HG02970 (cell line): ENCODE data around the gene TEDC1.

Experiments
- ATAC-seq: cut with Tn5 transposase; IDR thresholded peaks from one replicate; pipeline ENCODE4 v1.9.1; 2021; ENCODE audit warnings: mild to moderate bottlenecking, moderate library complexity, moderate number of reproducible peaks; ENCODE audit not compliant: unreplicated experiment, low FRiP score

Gene TEDC1

DNA sequence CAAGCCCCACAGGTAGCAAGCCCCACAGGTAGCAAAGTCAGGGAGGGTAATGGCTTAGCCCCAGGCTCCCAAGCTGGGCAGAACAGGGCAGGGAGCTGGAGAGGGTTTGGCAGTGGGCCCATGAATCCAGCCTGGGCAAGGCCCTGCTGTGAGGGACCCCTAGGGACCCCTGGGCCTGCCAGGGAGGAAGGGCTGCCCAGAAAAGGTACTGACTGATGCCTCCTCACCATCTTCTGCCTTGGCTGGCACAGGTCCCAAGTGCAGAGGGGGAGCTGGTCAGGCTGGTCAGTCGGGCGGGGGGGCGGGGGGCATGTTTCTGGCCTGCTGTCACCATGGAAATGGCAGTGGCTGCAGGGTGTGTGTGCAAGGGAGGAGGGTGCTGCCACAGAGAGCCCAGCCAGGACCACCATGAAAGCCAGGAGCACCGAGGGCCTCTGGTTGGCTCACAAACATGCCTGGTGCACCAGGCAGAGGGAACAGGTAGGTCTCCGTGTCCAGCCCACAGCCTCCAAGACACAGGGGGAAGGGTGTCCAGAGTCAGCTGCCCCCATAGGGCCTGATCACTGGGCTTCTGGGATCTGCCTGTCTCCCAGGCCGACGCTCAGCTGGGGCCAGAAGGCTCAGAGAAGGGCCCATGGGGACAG is 17.9 kb upstream of the TEDC1 start:
- ATAC-seq: no peak

DNA sequence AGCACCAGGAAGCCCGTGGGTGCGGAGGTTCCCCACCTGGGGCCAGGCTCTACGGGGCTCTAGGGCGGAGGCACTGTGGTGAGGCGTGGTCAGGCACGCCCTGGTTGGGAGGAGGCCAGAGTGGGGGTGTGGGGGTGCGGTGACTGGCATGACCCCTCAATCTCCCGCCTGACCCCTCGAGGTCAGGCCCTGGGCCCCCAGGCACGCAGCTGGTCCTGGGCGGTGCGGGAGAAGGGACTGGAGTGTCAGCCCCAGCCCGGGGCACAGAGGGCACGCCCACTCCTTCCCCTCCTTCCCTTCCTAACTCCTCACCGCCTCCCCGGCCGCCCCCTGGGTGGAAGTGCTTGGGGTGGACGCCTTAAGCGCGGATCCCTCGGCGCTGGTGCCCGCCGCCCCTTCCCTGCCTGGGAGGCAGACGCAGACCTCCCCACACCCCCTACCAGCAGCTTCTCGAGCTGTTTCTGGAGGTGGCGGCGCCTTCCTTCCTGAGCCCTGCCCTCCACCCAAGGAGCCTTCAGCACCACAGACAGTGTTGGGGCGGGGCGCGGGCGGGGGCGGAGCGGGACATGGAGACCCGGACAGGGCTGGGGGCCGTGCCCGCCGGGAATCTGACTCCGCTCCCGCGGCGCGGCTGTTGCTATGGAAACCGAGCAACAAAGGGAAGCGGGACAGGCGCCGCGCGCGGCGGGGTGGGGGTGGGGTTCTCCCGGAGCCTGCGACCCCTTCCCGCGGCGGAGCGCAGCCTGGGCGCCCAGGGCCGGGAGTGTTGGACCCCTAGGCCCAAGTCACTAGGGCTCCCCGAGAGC is 17.2 kb upstream of the TEDC1 start:
- no peak for ATAC-seq

DNA sequence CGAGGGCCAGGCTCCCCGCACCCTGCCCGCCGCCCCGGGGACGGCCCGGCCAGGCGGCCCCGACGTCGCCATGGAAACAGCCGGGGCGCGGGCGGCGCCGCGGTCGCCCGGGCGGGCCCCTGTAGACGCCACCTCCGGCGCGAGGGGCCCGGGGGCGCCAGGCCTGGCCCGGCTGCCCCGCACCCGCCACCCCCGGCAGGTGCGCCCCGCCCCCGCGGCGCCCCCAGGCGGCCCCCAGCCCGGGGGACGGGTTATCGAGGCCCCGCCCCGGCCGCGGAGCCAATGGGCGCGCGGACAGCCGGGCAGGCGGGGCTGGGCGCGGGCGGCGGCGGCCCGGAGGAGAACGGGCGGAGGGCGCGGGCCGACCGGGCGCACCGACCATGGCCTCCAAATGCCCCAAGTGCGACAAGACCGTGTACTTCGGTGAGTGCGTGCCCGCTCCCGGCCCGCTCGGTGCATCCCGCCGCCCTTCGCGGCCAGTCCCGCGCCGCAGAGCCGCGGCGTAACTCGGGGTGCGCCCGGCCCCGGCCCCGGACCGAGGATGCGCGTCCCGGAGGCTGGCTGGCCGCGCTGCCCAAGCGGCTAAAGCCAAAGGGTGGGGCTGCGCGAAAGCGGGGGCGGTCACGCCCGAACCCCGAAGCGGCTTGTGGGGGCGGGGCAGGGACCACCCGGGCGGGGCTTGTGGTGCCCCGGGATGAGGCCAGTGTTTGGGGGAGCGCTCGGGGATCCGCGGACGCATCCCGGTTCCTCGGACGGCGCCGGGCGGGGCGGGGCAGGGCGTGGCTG is 16.4 kb upstream of the TEDC1 start, which contains the start of gene CRIP2:
Gene CRIP2 (plus strand): TSS at position 339 of the 786 bp plus-strand sequence. CDS start 42 bp downstream, at position 381.
- ATAC-seq: no peak

DNA sequence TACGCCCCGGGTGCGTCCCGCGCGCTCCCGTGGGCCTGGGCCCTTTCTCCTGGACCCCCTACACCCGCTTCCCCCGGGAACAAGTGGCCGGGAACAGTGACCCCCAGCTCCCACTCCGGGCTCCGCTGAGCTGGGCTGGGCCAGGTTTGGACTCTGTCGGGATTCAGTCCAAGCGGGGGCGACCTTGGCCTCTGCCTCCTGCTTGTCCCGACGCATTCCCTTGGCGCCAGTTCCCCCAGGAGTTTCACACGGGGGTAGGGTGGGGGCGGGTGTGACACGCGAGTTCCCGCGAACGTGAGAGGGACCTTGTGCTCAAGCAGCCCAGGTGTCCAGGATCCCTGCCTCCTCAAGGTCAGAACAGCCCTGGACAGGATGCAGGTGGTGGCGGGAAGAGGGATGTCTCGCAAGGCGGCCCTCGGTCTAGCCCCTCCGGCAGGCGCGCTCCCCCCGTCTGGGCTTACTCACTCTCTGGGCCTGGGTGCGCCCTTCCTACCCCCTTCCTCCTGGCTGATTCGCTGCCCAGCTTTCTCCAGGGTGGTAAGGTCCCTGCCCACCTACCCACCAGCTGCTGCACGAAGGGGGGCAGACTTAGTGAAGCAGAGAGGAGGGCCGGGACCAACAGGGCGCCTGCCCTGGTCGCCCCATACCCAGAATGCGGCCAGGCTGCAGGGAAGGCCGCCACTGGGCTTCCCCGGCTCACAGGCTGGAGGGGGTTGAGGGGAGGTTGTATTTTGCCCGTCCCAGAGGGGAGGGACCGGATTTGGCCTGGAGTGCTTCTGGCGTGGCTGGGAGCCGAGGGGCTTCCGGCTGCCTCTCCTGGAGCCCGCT is 15.6 kb upstream of the TEDC1 start:
- ATAC-seq: no peak

DNA sequence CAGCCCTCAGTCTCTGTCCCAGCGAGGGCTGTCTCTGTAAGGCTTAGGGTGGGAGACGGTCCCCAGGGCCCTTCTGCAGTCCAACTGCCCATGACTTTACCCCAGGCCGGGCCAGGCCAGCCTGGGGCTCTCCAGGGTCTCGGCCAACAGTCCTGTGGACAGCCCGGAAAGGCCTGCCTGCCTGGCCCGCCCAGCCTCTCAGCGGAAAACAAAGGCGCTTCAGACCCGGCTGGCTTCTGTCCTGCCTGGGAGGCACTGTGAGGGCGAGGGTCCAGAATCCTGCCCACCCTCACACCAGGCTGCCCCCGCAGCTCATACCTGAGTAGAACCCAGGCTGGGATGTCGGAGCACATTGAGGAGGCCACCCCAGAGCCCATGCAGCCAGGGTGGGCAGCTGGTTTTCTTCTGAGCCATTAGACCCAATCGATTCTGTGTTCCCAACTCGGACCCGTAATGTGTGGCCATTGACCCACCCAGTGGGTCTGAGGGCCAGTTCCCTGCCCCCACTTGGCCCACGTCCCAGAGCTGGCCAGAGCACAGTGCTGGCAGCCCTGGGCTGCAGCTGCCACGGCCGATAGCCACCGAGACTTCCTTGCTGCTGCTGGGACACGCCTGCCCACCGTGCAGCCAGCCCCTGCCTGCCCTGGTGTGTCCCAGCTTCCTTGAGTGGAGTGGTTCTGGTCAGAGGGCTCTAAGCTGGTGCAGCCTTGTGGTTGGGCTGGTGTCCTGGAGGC is 14.8 kb upstream of the TEDC1 start:
- ATAC-seq: no peak

DNA sequence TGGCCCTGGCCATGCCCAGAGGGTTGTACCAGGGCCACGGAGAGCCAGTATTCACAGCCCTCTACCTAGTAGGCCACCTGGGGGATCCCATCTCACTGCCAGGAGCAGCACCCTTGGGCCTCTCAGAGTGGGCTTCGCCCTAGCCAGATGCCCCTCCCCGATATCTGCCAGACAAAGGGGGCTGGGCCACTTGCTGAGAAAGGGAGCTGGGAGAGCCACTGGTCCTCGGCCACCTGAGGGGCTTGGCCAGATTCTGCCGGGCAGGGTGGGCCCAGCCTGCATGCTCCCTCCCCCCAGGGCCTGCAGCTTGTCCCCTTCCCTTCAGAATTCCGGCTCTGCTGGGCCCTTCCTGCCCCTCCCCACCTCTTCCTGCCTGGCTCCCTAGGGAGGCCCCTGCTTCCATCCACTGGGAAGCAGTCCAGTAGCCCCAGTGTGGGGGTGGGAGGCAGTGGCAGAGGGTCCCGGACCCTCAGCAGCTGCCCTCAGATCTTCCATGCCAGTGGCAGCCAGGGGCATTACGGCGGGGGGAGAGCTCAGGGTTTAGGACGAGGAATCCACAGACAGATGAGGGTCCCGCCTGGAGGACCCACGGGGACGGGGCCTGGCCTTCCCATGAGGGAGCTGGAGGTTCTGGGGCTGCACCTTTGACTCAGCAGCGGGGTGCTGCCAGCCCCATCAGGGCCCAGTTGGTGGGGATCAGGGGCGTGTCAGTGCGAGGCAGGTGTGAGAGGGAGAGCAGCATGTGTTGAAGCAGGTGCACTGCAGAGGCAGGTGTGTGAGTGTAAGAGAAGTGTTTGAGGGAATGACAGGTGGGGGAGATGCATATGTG is 14.0 kb upstream of the TEDC1 start:
- no peak for ATAC-seq

DNA sequence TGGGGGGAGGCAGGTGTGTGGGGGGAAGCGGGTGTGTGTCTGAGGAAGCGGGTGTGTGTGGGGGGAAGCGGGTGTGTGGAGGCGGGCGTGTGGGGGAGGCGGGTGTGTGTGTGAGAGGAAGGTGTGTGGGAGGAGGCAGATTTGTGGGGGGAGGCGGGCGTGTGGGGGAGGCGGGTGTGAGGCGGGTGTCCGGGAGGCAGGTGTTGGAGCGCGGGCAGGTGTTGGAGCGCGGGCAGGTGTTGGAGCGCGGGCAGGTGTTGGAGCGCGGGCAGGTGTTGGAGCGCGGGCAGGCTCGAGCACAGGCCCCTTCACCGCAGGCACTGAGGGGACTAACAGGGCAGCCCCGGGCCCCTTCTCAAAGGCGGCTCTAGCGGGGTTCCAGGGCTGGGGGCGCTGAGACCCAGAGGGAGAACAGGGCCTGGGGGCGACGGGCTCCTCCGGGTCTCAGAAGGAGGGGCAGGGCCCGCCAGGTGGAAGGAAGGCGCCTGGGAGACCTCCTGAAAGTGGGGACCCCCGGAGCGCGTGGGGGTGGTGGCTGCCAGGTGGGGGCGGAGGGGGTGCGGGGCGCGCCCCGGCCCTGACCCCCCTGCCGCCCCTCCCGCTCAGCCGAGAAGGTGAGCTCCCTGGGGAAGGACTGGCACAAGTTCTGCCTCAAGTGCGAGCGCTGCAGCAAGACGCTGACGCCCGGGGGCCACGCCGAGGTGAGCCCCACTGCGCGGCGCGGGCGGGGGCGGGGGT is 13.2 kb upstream of the TEDC1 start:
- no peak for ATAC-seq

DNA sequence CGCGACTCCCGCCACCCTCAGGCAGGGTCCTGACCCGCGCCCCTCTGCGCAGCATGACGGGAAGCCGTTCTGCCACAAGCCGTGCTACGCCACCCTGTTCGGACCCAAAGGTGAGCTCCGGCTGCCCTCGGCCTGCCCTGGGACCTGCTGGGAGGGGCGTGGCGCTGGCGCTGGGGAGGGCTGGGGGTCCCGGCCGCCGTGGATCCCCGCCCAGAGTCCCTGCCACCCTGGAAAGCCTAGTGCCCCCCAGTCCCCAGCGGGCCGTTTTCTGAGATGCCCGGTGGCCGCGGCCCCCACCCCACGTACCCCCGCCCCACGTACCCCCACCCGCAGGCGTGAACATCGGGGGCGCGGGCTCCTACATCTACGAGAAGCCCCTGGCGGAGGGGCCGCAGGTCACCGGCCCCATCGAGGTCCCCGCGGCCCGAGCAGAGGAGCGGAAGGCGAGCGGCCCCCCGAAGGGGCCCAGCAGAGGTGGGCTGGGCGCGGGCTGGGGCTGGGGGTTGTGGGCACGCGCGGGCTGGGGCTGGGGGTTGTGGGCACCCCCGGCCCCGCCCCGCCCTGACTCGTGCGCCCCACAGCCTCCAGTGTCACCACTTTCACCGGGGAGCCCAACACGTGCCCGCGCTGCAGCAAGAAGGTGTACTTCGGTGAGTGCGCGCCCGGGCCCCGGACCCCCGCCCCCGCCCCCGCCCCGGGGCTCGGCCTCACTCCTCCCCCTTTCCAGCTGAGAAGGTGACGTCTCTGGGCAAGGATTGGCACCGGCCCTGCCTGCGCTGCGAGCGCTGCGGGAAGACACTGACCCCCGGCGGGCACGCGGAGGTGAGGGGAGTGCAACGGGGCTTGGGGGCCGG is 12.4 kb upstream of the TEDC1 start:
- no peak for ATAC-seq

DNA sequence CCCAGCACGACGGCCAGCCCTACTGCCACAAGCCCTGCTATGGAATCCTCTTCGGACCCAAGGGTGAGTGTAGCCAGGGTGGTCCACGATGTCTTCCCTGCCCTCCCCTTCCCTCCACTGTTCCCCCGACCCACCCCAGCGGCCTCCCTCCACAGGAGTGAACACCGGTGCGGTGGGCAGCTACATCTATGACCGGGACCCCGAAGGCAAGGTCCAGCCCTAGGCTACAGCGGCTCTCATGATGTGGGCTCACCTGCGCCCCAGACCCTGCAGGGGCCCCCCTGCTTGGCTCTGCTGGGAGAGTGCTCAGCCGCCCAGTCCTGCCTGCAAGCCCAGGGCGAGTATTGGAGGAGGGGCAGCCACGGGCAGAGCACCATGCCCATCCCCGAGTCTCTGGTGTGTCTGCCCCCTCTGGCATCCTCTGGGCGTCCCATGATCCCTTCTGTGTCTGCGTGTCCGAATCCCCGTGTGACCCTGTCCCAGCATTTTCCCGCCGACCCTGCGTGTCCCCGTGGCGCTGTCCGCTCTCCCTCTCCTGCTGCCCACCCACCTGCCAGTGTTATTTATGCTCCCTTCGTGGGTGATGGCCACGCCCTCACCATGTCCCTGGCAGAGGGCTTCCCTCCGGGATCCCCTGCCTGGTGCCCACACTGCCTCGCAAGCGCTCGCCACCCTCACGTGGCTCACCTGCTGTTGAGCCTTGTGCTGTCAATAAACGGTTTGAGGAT is 11.5 kb upstream of the TEDC1 start:
- ATAC-seq: no peak

DNA sequence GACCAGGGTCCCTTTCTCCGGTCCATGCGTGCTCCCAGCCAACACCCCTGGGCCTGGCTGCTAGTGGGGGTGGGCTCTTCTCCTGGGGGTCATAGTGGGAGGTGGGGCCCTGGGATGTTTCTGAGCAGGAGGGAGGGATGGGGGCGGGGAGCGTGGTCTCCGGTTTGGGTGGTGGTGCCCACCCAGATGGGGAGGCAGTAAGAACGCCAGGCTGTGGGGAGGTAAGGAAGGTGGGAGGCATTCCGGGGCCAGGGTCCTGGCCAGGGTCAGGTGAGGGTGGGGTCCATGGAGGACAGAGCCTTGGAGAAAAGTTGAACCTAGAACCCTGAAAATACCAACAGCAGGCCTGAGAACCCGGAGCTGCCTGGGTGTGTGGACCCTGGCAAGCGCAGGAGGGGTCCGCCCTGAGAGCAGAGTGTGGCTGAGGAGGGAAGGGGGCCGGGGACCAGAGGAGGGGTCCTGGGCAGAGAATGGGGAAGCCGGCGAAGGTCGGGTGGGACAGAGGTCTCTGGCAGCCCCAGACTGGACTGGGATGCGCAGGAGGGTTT is 10.8 kb upstream of the TEDC1 start:
- no peak for ATAC-seq

DNA sequence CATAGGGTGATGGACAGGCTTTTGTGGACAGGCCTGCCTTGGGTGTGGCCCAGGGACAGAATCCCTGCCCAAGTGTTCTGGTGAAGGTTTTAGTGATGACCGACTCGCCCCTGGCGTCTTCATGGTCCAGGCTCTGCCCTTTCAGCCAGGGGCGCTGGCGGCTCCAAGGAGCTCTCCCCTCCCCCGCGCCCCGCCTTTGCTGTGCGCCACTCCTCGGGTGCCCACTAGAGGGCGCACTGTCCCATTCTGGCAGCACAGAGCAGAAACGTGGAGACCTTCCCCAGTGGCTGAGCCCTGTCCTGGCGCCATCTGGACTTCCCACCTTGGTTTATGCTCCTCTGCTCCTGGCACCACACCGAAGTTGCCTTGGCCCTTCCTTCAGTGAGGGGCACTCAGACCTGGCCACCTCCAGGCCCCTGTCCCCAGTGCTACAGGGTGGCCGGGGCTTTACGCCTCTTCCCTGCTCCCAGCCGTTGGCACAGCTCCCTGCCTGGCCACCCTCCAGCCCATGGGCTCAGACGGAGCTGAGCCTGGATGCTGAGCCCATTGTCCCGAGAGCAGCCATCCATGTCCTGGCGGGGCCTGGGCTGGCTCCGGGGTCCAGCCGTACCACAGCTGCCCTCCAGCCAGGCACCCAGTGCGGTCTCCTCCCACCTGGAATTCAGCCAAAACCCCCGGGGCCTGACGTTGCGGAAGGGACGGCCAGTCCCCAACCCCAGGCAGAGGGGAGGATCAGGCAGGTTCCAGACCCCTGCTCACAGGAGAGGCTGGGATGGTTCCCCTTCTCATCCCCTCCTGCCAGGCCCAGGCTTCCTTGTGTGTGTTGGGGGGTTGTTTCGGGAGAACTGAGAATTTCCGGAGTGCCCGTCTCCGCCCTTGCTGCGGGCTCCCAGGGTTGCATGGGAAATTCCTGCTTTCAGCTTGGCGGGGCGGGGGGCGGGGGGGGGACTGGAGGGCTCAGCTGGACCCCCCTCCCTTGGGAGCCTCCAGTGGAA is 9.9 kb upstream of the TEDC1 start:
- ATAC-seq: peak; percentile 43

DNA sequence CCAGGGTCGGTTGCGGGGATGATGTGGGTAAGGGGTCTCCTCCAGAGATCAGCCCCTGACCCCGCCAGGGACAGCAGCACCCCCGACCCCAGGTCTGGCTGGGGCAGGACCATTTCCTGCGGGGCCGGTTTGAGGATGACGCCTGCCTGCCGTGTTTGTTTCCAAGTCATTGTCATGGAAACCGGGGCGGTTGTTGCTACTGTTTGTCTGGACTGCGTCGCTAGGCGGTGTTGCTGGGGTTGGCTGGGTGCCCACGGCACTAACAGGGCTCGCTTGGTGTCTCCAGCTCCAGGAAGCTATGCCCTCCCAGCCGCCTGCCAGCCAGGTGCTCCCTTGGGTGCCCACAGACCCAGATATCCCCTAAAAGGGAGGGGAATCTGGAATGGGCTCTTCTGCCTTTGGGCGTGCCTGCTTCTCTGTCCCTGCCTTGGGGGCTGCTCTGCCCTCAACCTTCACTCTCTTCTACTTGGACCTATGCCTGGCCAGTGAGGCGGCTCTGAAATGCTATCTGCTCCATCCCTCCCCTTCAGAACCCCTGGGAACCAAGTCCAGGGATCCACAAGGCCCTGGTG is 9.1 kb upstream of the TEDC1 start:
- ATAC-seq: peak; percentile 42

DNA sequence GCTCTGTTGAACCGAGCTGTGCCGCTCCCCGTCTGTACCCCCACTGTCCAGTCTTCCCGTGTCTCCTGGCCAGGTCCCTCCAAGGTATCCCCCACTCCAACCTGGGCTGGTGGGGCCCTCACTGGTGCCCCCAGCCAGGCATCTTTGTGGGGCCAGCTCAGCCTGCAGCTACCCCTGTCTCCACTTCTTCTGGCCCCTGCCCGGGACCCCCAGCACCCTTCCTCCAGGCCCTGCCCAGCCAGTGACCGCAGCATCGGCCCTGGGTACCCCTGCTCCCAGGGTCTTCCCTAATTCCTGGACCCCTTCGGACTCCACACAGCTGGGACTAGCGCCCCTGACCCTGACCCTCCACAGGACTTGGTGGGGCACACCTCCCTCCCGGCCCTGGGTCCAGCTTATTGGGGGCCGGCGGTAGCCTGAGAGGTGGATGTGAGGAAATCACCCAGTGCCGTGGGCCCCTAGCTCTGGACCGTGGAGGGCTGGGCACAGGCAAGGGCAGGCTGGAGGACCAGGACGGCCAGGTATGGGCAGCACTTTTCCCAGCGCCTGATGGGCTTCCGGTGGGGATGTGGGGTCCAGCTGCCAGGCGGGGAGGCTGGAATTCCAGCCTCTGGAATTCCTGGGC is 8.4 kb upstream of the TEDC1 start:
- no peak for ATAC-seq

DNA sequence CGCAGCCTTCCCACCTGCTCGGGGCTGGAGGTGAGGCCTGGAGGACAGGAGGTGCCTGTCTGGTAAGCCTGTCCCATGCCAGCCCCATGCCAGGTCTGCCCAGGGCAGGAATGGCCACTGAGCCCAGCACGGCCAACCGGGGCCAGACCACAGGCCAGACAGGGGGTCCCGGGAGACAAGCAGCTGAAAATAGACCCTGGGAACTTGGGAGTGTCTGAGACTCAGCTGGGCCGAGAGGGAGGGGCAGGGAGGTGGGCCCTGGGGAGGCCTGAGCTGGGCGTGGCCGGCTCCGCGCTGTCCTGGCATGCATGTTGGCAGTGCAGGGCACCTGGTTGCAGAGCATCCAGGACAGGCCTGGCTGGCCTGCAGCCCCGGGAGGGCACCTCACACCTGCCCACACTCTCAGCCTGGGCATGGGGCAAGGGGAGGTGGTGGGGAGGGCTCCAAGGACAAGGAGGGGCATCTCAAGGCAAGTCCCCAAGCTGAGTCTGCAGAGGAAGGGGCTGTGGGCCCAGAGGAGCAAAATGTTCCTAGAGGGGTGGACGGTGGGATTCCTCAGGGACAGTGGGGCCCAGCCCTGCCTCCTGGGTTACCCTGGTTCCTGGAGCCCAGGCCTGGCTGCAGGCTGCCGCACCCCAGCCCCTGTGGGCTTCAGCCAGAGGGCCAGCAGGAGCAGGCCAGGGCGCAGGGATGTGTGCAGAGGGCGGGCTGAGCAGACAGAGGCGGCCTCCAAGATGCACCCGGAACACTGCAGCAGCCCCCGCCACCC is 7.6 kb upstream of the TEDC1 start:
- no peak for ATAC-seq
